ENCODE results near the gene AURKAIP1.
"Not testable (repeated sequence)": the region's sequence is repeated elsewhere in the genome, so short reads cannot be mapped to it uniquely, and the experiment has no call there.

The AURKAIP1 gene

DNA sequence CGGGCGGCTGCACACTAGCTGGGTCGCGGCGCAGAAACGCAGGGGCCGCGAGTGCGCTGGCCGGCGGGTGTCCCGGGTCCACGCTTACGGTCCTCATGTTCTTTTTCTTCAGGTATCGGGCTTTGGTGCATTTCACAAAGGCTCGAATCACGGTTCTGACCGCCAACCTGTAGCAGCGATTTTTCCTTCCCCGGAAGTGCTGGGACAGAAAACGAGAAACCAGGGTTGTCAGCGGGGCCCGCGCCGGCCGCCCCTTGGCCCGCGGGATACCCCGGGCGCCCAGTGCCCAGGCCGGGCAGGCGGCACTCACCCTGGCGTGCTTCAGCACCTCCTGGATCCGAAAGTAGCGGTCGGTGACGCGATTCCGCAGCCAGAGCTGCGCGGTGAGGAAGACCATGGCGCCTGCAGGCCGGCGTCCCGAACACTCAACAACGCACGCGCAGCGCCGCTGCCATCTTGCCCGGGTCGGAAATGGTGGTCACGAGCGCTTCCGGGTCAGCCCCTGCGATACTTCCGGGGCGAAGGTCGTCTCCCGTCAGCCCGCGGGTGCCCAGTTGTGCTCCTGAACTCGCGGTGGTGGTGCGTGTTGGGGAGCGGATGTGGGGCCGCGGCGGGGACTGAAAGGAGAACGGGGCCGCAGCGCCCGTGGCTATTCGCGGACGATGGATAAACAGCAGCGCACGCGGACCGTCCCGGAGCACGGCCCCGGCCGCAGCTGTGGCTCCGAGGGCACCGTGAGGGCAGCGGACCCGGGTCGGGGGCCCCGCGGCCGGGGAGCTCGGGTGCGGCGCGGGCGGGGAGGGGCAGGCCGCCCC lies 32.0 kb upstream of the AURKAIP1 start, which contains the start of gene MRPL20:
TSS of gene MRPL20 (minus strand) at position 473 of the 815 bp plus-strand sequence. CDS start at position 397, 76 bp downstream.
- peak; percentile 96 to 97 for DNase-seq (ENCODE audit: low read depth in 1 of 2, low spot score in 1 of 2)

DNA sequence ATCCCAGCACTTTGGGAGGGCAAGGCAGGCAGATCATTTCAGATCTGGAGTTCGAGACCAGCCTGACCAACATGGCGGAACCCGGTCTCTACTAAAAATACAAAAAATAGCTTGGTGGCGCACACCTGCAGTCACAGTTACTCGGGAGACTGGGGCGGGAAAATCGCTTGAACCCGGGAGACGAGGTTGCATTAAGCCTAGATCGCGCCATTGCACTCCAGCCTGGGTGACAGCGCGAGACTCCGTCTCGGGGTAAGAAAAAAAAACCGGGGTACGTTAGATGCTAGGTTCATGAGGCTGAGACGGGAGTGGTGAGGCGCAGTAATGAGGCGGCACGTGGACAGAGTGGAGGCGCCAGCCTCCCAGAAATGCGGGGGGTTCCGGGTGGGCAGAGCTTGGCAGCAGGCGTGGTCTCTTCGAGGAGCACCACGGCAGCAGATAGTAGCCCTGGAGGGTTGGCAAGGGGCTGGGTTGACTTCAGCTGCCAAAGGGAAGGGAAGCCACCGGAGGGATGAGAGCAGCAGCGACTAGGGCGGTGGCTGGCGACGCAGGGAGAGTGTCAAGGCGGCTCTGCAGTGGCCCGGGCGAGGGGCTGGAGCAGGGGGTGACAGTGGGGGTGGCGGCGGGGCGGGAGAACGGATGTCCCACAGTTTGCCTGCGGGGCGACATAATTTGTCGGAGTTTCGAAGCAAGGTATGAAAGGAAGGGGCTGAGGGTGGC lies 31.3 kb upstream of the AURKAIP1 start:
- no peak for DNase-seq (ENCODE audit: low read depth in 1 of 2, low spot score in 1 of 2)

DNA sequence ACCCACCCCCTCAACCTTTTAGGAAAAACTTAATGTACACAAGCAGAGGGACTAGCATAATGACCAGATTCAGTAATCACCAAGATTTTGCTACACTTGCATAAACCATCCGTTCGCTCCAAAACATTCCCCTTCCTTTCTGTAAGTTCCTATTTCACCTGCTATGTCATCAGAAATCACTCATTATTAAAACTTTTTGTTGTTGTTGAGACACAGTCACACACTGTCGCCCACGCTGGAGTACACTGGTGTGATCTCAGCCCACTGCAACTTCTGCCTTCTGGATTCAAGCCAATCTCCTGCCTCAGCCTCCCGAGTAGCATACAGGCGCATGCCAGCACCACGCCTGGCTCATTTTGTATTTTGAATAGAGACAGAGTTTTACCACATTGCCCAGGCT lies 28.6 kb upstream of the AURKAIP1 start:
- no peak for DNase-seq (ENCODE audit: low read depth in 1 of 2, low spot score in 1 of 2)

DNA sequence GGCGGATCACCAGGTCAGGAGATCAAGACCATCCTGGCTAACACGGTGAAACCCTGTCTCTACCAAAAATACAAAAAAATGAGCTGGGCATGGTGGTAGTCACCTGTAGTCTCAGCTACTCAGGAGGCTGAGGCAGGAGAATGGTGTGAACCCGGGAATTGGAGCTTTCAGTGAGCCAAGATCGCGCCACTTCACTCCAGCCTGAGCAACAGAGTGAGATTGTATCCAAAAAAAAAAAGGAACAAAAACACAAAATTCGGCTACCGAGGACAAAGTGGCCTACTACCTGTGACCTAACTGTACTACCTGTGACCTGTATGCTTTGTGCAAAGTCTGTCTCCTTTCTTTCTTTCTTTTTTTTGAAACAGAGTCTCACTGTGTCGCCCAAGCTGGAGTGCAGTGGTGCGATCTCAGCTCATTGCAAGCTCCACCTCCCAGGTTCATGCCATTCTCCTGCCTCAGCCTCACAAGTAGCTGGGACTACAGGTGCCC lies 27.9 kb upstream of the AURKAIP1 start:
- DNase-seq (ENCODE audit: low read depth in 1 of 2, low spot score in 1 of 2): not testable (repeated sequence)

DNA sequence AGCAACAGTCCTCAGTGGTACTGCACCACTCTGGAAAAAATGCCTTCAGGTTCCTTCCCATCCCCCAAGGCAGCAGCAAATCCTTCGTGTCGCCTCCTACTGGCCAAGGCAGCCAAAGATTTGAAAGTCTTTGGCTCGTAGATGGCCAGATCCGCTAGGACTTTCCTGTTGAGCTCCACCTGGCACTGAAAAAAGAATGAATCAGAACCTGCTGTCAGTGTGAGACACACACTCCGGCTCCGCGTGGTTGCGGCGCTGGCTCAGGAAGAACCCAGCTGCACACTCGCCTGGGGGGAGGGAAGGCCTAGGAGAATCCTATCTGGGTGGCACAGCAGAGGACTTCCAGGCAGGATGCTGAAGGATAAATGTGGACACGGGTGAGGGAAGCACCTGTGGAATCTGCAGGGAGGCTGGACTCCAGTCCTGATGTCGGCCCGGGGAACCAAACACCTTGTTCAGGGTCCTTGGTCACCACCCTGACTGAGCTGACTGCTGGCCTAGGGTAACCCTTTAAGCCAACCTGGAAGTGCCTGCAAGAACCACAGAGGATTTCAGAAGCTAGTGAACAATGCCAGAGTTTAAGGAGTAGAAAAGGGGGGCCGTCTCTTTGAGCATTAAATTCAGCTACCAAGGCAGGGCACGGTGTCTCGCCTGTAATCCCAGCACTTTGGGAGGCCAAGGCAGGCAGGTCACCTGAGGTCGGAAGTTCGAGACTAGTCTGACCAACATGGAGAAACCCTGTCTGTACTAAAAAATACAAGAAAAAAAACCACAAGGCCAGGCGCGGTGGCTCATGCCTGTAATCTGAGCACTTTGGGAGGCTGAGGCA lies 27.3 kb upstream of the AURKAIP1 start:
- DNase-seq (ENCODE audit: low read depth in 1 of 2, low spot score in 1 of 2): no peak

DNA sequence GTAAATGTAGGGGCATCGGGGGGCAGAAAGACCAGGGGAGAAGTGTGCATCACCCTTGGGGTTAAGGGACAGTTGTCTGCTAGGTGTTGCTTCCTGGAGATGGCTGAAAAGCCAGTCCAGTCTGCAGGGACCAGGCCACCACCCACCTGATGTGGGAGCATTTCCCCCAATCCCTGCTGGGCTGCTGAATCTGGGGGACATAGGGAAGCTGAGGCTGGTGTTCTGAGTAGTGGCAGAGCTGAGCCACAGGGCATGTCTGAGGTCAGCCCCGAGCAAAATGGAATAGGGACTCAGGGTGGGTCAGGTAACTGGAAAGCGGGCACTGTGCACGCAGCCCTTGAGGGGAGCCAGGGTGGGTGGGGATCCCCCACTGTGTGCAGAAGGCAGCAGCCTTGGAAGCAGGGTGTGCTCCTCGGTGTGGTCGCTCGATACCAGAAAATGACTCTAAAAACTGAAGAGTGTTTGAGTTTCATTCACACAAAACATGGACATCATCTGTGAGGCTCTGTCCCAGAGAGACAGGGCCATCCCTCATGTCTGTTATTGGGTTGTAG lies 26.5 kb upstream of the AURKAIP1 start:
- DNase-seq (ENCODE audit: low read depth in 1 of 2, low spot score in 1 of 2): no peak

DNA sequence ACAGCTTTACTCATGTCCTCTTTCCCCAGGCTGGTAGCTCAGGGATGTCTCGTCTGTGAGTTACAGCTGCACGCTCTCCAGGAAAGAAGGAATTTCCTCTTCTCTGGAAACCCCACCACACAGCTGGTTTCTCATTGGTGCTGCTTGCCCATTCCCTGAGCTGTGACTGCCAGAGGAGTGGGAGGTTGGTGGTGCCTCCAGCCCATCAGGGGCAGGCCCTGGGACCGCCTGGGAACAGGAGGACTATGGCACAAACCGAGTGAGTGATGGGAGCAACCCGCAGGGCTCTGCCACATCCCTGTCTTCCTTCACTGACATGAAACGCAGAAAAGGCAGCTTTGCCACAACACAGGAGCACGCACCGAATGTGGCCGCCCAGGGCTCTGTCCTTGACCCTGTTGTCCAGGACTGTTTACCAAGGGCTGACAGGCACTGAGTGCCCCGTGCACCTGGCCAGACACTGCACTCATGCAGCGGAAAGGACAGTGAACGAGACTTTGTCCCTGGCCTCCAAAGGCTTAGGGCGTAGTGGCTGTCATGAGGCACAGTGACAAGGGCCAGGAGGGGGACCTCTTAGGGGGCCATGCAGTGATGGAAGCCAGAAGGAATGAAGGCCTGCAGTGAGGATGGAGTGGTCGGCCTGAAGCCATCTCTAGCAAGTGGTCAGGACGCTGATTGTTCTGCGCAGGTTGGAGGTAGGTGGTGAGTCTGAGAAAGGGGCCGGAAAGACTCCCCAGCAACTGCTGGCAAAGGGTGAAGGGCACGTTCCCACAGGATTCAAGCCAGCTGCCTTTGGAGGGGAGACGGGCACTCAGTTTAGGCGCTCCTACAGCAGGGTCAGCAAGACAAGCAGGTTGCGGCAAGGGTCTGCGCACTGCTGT lies 25.8 kb upstream of the AURKAIP1 start:
- DNase-seq (ENCODE audit: low read depth in 1 of 2, low spot score in 1 of 2): no peak

DNA sequence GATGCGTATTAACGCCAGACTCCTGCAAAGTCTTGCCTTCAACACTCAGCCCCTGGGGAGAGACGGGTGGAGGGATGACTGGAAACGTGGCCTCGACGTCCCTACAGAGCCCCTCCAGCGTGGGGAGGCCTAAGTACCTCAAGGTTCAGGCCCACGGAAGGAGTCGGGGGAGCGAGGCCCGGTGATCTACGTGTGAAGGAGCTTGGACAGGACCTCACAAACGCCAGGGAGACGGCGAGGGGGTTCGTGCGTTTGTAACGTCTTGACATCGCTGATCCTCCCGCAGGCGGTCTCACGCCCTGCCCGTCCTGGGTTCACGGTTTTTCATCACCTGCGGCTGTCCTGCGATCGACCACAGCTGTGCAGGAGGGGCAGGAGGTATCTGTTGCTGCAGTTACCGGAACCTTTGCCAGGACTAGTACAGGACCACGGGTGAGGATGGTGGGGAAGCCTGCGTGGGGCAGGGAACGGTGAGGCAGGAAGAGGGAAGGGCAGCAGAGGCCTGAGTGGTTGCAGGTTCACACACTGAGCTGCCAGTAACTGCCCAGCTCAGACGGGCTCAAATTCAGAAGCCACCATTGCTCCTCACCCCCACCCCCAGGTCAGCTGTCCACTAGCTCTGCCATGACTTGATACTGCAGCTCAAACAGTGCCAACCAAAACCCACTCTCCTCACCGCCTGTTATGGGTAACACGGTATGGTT lies 25.0 kb upstream of the AURKAIP1 start:
- no peak for DNase-seq (ENCODE audit: low read depth in 1 of 2, low spot score in 1 of 2)

DNA sequence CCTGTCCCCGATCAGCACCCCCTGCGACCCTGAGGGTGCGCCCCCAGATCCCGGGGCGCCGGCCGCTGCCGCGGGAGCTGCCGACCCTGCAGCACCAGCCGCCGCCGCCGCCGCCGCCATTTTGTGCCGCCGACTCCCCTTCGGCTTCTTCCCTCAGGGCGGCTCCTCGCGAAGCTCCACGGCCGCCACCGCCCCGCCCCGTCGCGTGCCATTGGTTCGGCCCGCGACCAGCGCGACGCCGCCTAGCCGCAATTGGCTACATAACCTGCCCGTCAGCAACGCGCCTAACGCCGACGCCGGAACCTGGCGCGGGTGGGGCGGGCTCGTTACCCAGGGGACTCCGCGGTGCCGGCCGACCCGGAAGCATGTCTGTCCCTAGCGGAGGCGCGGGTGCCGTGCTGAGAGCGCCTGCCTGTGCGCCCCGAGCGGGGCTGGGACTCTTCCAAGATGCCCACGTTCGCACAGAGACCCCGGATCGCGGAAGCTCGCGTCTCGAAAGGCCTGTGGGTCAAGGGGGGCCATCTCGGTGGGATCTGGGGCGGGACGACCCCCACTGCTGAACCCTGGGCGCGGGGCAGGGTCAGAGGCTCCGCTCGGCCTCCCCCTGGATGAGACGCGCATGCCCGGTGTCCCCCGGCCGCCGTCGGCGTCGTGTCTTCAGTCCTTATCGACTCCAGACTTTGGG lies 24.3 kb upstream of the AURKAIP1 start, which contains the start of gene CCNL2:
TSS of gene CCNL2 (minus strand) at position 149 of the 685 bp plus-strand sequence. CDS start at position 120, 29 bp downstream.
- peak; percentile 98 to 99 for DNase-seq (ENCODE audit: low read depth in 1 of 2, low spot score in 1 of 2)

DNA sequence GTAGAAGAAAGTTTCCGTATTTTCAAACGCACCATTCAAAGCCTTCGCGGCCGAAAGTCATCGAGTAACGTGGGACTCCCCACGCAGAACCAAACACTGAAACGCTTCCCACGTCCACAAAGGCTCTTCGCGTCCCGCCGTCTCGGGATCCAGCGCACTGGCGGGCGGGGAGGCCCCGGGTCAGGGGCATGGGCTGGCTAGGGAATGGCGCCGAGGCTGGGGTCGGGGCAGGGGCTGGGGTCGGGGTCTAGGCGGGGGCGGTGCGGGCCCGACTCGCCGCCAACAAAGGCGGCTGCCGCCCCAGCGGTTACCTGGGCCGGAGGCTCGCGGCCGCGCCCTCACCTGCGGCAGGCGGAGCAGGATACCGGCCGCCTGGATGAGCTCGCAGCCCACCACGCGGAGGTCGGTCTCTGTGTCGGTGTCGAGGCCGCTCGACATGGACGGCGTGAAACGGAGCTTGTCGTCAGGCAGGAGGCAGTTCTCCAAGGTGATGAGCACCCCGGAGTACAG lies 23.7 kb upstream of the AURKAIP1 start:
- DNase-seq (ENCODE audit: low read depth in 1 of 2, low spot score in 1 of 2): no peak

DNA sequence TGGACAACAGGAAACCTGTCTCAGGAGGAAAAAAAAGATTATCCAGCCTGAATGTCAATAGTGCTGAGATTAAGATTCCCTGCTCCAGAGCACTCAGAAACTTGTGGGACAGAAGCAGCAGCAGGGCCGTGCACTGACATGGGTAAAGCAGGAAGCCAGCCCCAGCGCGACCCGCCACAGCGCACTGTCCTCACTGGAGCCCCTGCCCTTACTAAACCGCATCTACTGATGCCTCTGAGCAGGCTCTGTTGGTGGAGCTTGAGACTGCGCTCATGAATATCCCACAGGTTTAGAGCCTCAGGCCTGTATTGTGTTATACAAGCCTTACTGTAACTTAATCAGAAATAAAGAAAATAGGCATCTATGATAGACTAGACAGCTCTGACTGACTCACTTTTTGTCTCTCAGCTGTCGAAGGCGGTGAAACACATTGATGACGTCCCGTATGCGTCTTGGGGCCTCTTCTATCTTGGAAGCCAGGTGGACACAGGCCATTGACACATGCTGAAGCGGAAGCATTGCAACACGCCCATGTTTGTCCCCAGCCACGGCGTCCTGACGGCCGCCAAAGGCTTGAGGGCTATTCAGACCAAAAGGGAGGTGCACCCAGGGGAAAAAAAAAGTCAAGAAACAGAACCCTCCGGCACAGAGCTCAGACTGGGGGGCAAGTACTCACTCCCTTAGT lies 23.0 kb upstream of the AURKAIP1 start:
- no peak for DNase-seq (ENCODE audit: low read depth in 1 of 2, low spot score in 1 of 2)

DNA sequence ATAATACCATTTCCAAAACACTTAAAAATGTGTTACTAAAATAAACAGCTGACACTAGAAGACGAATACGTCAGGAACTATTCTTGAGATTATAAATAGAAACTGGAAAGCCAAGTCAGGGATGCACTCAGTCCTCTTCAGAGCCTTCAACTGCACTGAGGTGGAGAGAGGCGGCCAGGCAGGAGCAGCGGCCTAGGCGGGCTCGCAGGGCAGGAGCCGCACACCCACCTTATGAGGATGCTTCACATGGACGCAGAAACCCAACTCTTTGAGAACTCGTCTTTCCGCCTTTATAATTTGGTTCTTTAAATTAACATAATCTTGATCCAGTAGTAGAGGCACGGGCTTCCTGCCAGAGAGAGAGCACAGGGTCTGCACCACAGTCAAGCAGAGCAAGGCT lies 20.2 kb upstream of the AURKAIP1 start:
- no peak for DNase-seq (ENCODE audit: low read depth in 1 of 2, low spot score in 1 of 2)

DNA sequence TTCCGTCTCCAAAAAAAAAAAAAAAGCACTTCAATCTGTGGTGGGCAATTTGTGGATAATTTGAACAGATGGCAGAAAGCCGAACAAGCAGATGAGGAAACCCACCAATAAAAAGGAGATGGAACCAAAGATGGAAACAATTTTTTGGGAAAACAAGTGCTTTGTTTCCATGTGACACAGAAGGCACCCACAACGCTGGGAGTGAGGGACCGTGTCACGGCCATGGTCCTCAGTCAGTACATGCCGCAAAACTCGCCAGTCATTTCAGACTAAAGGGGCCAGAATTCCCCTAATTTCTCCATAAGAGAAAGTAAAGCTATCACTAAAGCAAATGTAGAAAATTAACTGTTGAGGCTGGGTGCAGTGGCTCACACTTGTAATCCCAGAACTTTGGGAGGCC lies 19.1 kb upstream of the AURKAIP1 start:
- no peak for DNase-seq (ENCODE audit: low read depth in 1 of 2, low spot score in 1 of 2)

DNA sequence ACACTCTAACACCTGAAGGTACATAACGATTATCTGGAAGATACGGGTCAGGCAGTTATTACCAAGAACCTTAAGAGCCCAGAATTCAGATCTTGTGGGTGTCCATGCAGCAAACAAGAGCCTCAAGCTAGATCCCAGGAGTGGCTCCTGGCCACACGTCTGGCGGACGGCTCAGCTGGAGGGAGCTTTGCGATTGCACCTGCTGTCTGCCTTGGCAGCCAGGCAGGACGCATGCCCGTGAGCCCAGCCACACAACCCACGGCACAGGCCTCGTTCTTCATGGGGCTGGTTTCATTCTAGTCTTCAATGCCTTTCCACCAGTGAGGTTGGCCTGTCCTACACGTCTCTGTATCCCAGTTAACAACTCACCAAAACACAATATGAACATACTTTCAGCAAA lies 18.4 kb upstream of the AURKAIP1 start:
- no peak for DNase-seq (ENCODE audit: low read depth in 1 of 2, low spot score in 1 of 2)

DNA sequence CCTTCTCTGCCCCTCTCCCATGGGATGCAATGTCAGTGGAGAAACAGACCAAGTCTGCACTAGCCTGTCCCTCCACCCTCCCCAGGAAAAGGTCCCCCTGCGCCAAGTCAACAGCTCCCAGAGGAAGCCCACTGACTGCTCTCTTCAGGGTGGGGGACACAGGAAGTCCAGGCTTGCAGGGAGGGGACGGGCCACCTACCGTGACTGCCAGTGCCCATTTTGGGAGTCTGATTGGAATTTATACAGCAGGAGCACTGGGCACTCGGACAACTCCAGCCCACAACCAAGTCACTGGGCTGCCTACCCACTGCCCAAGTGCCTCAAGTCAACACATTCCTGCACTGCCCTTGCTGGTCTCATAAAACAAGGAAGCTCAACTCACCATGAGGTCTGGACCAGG lies 18.0 kb upstream of the AURKAIP1 start:
- no peak for DNase-seq (ENCODE audit: low read depth in 1 of 2, low spot score in 1 of 2)

DNA sequence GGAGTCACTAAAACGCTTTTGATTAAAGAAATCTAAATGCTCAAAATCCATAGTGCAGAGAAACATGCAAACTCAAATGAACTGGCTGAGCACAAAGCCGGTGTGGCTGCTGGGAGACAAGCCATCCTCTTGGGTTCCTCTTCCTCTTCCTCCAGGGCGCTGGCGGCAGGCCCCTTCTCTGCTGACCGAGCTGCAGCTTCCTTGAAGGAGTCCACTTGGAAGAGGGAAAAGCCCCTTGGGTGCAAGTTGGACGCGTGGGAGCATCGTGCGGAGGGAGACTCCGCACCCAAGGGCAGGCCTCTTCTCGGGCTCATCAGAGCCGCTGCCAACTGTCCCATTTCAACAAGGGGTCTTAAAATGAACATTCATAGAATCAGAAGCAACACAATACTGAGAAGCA lies 16.2 kb upstream of the AURKAIP1 start:
- DNase-seq (ENCODE audit: low read depth in 1 of 2, low spot score in 1 of 2): no peak

DNA sequence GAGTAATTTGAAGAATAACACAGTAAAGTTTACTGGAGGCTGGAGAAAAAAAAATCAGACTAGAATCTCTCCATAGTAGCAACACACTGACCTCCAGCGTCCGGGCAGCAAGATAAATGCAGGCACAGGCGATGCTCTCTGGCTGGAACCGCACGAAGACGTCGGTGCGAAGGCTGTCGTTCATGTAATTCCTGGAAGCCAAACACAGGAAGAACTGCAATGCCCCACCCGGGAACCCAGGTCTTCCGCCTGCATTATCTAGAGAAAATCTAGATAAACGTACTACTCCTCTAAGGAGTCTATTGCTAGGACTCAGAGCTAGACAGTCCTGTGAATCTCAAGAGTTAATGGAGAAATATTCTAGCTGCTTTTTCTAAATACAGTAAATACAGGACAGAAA lies 15.7 kb upstream of the AURKAIP1 start:
- no peak for DNase-seq (ENCODE audit: low read depth in 1 of 2, low spot score in 1 of 2)

DNA sequence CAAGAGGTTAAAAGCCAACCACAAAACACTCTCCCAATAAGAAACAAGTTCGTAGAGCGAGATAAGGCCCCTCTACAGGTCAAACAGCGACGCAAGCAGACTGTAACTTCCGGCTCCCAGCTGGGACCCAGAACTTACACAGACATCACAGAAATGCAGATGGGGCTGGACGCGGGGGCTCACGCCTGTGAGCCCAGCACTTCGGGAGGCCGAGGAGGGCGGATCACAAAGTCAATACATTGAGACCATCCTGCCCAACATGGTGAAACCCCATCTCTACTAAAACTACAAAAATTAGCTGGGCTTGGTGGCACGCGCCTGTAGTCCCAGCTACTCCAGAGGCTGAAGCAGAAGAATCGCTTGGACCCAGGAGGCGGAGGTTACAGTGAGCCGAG lies 13.1 kb upstream of the AURKAIP1 start:
- no peak for DNase-seq (ENCODE audit: low read depth in 1 of 2, low spot score in 1 of 2)

All from activated T-helper 1 cell treated with anti-CD3 and anti-CD28 coated beads, Interleukin-2, amount 50 U/mL, for 16 hours (primary cell).